Measurements from ENCODE around the gene GRB14.

The GRB14 gene

DNA sequence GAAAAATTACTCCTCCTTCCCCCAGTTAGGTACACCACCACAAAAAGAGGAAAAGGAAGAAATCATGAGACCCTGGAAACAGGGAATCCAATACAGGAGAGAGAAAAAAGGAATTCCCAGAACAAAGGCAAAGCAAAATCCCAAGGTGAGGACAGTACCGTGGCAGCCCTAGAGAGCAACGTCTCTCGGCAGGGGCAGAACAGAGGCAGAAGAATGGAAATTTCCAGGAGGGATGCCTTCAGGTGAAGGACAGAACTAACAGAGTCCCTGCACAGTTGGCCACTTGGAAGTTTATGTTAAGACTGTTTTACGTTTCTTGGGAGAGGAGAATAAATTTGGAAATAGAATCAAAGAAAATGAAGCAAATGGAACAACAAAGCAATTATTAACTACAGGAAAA is 27.7 kb downstream of the GRB14 start:
- Mint-ChIP-seq H3K4me1 (no peaks in the 10 kb centered on the region), H3K4me3 (no peak overlapping the region), H3K36me3 (no peaks in the 10 kb centered on the region), H3K27me3 (peaks cover 28% of the 10 kb centered on the region), H3K27ac (no peak overlapping the region), H3K9me3 (peaks cover 8% of the 10 kb centered on the region)
- ATAC-seq = no peak

DNA sequence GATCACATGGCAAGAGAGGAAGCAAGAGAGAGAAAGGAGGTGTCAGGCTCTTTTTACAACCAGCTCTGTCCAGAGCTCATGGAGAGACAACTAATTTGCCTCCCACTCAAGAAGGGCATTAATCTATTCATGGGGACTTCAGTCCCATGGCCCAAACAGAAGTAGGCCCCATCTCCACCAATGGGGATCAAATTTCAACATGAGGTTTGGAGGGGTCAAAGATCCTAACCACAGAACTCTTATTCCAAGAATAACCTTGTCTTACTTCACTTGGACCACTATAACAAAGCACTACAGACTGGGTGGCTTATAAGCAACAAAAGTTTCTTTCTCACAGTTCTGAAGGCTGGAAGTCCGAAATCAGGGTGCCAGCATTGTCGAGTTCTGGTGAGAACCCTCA is 31.8 kb downstream of the GRB14 start:
- ATAC-seq = no peak
- no peaks in the 10 kb centered on the region for H3K36me3 Mint-ChIP-seq
- no peak overlapping the region for H3K27ac Mint-ChIP-seq
- peaks cover 8% of the 10 kb centered on the region for H3K9me3 Mint-ChIP-seq
- H3K4me3 Mint-ChIP-seq = no peak overlapping the region
- H3K4me1 Mint-ChIP-seq = no peaks in the 10 kb centered on the region
- H3K27me3 Mint-ChIP-seq = peaks cover 17% of the 10 kb centered on the region

GRCh38 chr2:164581050-164581449 is 40.2 kb downstream of the GRB14 start:
- Mint-ChIP-seq H3K4me3 (no peak overlapping the region), H3K27ac (no peak overlapping the region), H3K4me1 (no peaks in the 10 kb centered on the region), H3K27me3 (no peaks in the 10 kb centered on the region), H3K9me3 (no peaks in the 10 kb centered on the region), H3K36me3 (no peaks in the 10 kb centered on the region)
- no peak for ATAC-seq

GRCh38 chr2:164574931-164575330 is 46.4 kb downstream of the GRB14 start:
- H3K27me3 Mint-ChIP-seq = no peaks in the 10 kb centered on the region
- no peak for ATAC-seq
- no peak overlapping the region for H3K4me3 Mint-ChIP-seq
- H3K36me3 Mint-ChIP-seq = no peaks in the 10 kb centered on the region
- H3K4me1 Mint-ChIP-seq = no peaks in the 10 kb centered on the region
- H3K27ac Mint-ChIP-seq = no peak overlapping the region
- no peaks in the 10 kb centered on the region for H3K9me3 Mint-ChIP-seq

DNA sequence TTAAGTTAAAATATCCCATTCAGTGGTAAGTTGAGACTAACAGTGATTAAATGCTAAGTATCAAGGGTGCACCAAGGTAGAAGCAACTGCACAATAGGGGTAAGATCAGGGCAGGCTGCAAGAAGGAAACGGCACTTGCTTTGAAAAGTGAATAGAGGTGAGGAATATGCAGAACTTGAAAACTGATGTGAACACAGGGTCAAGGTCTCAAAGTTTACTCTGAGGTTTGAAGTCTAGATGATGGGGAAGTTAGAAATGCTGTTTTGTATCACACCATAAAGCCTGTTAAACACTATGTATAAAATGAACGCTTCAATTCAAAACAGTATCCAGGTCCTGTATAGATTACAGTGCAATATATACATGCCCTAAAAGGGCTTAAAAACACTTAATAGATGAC is 50.8 kb downstream of the GRB14 start:
- Mint-ChIP-seq H3K36me3 (no peaks in the 10 kb centered on the region), H3K27ac (no peak overlapping the region), H3K27me3 (no peaks in the 10 kb centered on the region), H3K4me1 (no peaks in the 10 kb centered on the region), H3K9me3 (no peaks in the 10 kb centered on the region), H3K4me3 (no peak overlapping the region)
- ATAC-seq = no peak

- Mint-ChIP-seq H3K27me3 (no peaks in the 10 kb centered on the region), H3K9me3 (no peaks in the 10 kb centered on the region), H3K36me3 (no peaks in the 10 kb centered on the region), H3K27ac (no peak overlapping the region), H3K4me1 (no peaks in the 10 kb centered on the region), H3K4me3 (no peak overlapping the region)
- ATAC-seq = no peak
These were observed 51.9 kb downstream of the GRB14 start for GRCh38 chr2:164569378-164569777.

DNA sequence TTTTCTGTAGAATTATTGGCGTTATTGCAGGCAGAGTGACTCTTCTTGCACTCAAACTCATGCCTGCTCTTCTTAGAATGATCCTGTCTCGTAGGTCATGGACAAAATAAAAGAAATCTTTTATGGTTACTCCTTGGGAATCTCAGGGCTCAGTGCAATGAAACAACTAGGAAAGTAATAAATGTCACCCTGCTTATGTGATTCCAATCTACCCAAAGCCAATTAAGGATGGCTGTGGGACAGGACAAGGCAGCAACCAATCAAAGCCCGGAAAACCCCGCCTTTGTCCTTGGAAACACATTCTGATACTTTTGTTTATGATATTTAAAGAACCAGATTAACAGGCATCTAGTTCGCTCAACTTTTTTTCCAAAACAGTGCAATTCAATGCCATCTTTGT is 53.0 kb downstream of the GRB14 start:
- ATAC-seq = no peak

GRCh38 chr2:164567335-164567989 is 53.8 kb downstream of the GRB14 start:
- H3K4me1 Mint-ChIP-seq = peaks cover 8% of the 10 kb centered on the region
- H3K27ac Mint-ChIP-seq = no peak overlapping the region
- ATAC-seq = no peak
- no peaks in the 10 kb centered on the region for H3K9me3 Mint-ChIP-seq
- no peak overlapping the region for H3K4me3 Mint-ChIP-seq
- H3K27me3 Mint-ChIP-seq = peaks cover 9% of the 10 kb centered on the region
- H3K36me3 Mint-ChIP-seq = no peaks in the 10 kb centered on the region

More for the DNA sequence above, 53.0 kb downstream of the GRB14 start:
- Mint-ChIP-seq H3K27ac (no peak overlapping the region), H3K27me3 (peaks cover 2% of the 10 kb centered on the region), H3K4me1 (peaks cover under 1% of the 10 kb centered on the region), H3K4me3 (no peak overlapping the region), H3K36me3 (no peaks in the 10 kb centered on the region), H3K9me3 (no peaks in the 10 kb centered on the region)

GRCh38 chr2:164565359-164565758 is 55.9 kb downstream of the GRB14 start:
- Mint-ChIP-seq H3K36me3 (no peaks in the 10 kb centered on the region), H3K4me3 (no peak overlapping the region), H3K27ac (no peak overlapping the region), H3K4me1 (peaks cover 8% of the 10 kb centered on the region), H3K9me3 (no peaks in the 10 kb centered on the region), H3K27me3 (peaks cover 9% of the 10 kb centered on the region)
- ATAC-seq = no peak

DNA sequence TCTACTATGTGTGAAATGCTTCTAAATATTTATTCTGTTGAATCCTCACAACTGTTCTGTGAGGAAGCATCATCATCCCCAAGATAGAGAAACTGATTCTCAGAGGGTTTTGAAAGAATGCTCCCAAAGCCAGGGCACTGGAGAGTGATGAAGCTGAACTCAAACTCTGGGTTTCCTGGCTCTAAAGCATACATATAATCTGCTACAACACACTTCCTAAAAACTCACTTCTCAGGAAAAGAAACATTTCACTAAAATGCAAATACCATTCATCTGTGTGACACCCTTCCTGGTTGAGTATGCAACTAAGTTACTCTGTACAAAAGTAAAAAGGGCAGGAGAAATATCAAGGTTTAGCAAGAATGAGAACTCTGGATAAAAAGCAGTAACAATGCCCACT is 58.6 kb downstream of the GRB14 start:
- Mint-ChIP-seq H3K4me1 (peaks cover 8% of the 10 kb centered on the region), H3K27ac (no peak overlapping the region), H3K4me3 (no peak overlapping the region), H3K9me3 (no peaks in the 10 kb centered on the region), H3K36me3 (no peaks in the 10 kb centered on the region), H3K27me3 (peaks cover 9% of the 10 kb centered on the region)
- ATAC-seq = no peak

DNA sequence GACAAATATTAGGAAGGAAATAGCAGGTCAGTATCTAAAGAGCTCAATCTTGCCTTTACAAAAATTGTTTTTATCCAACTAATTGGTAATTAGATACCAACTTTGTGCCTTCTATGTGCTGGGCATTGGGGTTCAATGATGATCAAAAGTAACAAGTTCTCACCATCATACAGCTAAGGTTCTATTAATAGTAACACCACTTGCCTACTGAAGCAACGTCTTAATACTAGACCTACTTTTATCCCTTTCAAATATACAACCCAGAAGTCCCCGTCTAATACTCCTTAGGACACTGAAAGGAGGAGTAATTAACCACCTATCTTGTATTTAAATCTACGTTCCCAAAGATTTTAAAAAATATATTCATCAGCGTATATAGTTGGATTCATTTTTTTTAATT is 59.3 kb downstream of the GRB14 start:
- Mint-ChIP-seq H3K36me3 (no peaks in the 10 kb centered on the region), H3K4me1 (peaks cover 8% of the 10 kb centered on the region), H3K4me3 (no peak overlapping the region), H3K27me3 (peaks cover 9% of the 10 kb centered on the region), H3K9me3 (no peaks in the 10 kb centered on the region), H3K27ac (no peak overlapping the region)
- ATAC-seq = no peak

DNA sequence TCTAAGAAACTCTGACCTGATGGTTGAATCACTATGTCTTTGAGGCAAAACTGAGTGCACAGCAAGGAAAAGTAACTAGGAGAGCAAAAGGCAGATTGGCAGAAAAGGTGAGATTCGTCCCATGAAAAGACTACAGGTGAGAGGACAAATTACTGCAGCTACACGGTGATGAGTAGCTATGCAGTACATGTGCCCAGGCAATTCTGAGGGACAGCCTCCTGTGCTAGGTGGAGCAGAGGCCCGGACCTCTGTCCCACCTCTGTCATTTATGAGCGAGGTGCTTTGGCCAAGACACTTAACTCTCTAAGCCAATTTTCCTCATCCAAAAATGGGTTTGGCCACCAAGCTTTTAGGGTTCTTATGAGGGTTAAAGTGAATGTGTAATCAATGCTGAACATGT is 59.9 kb downstream of the GRB14 start:
- Mint-ChIP-seq H3K27me3 (peaks cover 9% of the 10 kb centered on the region), H3K36me3 (no peaks in the 10 kb centered on the region), H3K4me1 (peaks cover 8% of the 10 kb centered on the region), H3K27ac (no peak overlapping the region), H3K4me3 (no peak overlapping the region), H3K9me3 (no peaks in the 10 kb centered on the region)
- no peak for ATAC-seq

DNA sequence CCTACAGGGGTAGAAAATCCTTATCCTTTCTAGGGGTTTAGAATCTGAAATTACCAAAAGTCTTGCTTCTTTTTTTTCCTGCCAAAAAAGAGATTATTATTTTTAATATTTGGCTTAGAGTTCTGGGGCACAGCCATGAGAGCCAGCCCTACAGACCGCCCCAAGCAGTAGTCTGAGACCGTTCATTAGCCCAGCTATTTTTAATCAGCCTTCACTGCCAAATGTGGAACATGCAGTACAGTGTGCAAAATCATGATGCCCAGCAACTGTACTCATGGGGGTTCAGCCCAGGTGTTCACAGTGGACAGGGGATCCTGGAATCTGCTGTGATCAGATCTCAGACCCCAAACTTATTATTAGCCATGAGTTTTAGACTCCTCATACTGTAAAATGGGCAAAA is 60.4 kb downstream of the GRB14 start:
- no peak for ATAC-seq
- Mint-ChIP-seq H3K4me3 (no peak overlapping the region), H3K9me3 (no peaks in the 10 kb centered on the region), H3K27me3 (peaks cover 9% of the 10 kb centered on the region), H3K4me1 (peaks cover 8% of the 10 kb centered on the region), H3K36me3 (no peaks in the 10 kb centered on the region), H3K27ac (no peak overlapping the region)

- H3K9me3 Mint-ChIP-seq = no peaks in the 10 kb centered on the region
- no peak overlapping the region for H3K27ac Mint-ChIP-seq
- ATAC-seq = no peak
- H3K4me3 Mint-ChIP-seq = no peak overlapping the region
- H3K36me3 Mint-ChIP-seq = no peaks in the 10 kb centered on the region
- H3K27me3 Mint-ChIP-seq = peaks cover 9% of the 10 kb centered on the region
- H3K4me1 Mint-ChIP-seq = peaks cover 8% of the 10 kb centered on the region
These were observed 61.0 kb downstream of the GRB14 start for GRCh38 chr2:164560181-164560792.

DNA sequence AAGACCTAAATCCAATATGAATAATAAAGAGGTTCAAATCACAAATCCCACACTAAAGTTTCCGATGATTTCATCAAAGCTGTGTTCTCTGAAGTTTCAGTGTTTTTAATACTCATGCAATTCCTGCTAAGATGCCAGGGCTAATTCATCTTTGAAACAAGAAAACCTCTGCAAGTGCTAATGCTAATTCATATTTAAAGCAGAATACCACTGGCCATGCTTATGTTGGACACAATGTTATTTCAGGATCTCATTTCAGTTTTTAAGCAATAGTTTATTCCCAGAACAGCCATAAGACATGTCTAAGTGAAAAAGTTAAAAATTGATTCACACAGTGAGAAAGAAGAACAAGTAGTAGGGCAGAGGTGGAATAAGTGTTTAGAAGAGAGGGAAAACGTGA is 62.8 kb downstream of the GRB14 start:
- no peaks in the 10 kb centered on the region for H3K36me3 Mint-ChIP-seq
- H3K9me3 Mint-ChIP-seq = no peaks in the 10 kb centered on the region
- H3K4me3 Mint-ChIP-seq = no peak overlapping the region
- no peak overlapping the region for H3K27ac Mint-ChIP-seq
- peaks cover 8% of the 10 kb centered on the region for H3K4me1 Mint-ChIP-seq
- H3K27me3 Mint-ChIP-seq = peaks cover 9% of the 10 kb centered on the region
- ATAC-seq = no peak

GRCh38 chr2:164554487-164554886 is 66.8 kb downstream of the GRB14 start:
- H3K27me3 Mint-ChIP-seq = no peaks in the 10 kb centered on the region

More at GRCh38 chr2:164554487-164554886, 66.8 kb downstream of the GRB14 start:
- no peak overlapping the region for H3K4me3 Mint-ChIP-seq
- no peaks in the 10 kb centered on the region for H3K9me3 Mint-ChIP-seq
- no peak overlapping the region for H3K27ac Mint-ChIP-seq
- no peaks in the 10 kb centered on the region for H3K4me1 Mint-ChIP-seq
- ATAC-seq = no peak
- H3K36me3 Mint-ChIP-seq = no peaks in the 10 kb centered on the region
